HCT116 (cell line): ENCODE measurements around the gene SLC19A1. TPM values are rescaled to one million over a fixed set of nuclear protein-coding genes. Genes with fewer than 3 reads are reported as not detected.

ENCODE experiments used
- ATAC-seq: fragments of 200-7000 bp; cut with Tn5 transposase; 2 replicates; pipeline ENCODE4 v1.9.1; 2020; ENCODE audit warnings: mild to moderate bottlenecking, moderate library complexity
- BruUV-seq: library from RNA; stranded (reverse); fragments of 400-500 nt; replicated peaks from 2 replicates; lab custom pipeline; 2021; lab: Mats Ljungman, UMichigan
- CTCF ChIA-PET: fragments of 300-600 bp; sonication (Branson Sonifier 250); formaldehyde crosslinking; loops from one replicate; lab custom pipeline; 2021; ENCODE audit warnings: antibody characterized with exemption; lab: Charles Lee
- POLR2A ChIA-PET: fragments of 300-600, 350-600 bp; sonication (Branson Sonifier 250); formaldehyde crosslinking; loops from one replicate; lab custom pipeline; 2021; ENCODE audit warnings: antibody characterized with exemption; lab: Charles Lee
- RAD21 ChIA-PET, 2 experiments: fragments of 300-600 bp; sonication (Branson Sonifier 250); formaldehyde crosslinking; loops; one replicate each; lab custom pipeline; 2023; ENCODE audit warnings: low total read pairs in 2 of 2; ENCODE audit not compliant: uncharacterized antibody in 2 of 2, unreplicated experiment in 2 of 2, low non-redundant PET in 1 of 2; lab: Charles Lee
- DNase-seq: peaks from one replicate; pipeline ENCODE4 v3.0.0-alpha.2; 2010; ENCODE audit warnings: low read depth, low spot score
- H2AFZ ChIP-seq: fragments of 200-600 bp; shearing (Covaris generic), sonication (generic); 2 replicates; pipeline ENCODE4 v1.6.1; 2017; ENCODE audit warnings: low read depth, mixed run types, mixed read lengths, antibody characterized with exemption, low read length; ENCODE audit not compliant: poor library complexity, severe bottlenecking
- H3K27ac ChIP-seq: 2 replicates; pipeline ENCODE4 v1.5.1; 2012; ENCODE audit warnings: low read depth, low read length
- H3K27me3 ChIP-seq: fragments of 200-600 bp; sonication (generic); 2 replicates; pipeline ENCODE4 v1.6.1; 2016; ENCODE audit warnings: mixed run types, low read length, mixed read lengths; ENCODE audit not compliant: insufficient read depth
- H3K36me3 ChIP-seq, 2 experiments: fragments of 200-500 bp in 1 of 2; fragments of 200-600 bp in 1 of 2; sonication (Bioruptor generic) in 1 of 2; sonication (generic) in 1 of 2; 2 replicates each; pipeline versions ENCODE4 v1.5.1 to v1.6.1; 2014 to 2016; ENCODE audit warnings: low read length in 2 of 2, inconsistent platforms in 1 of 2, mixed read lengths in 1 of 2, mixed run types in 1 of 2; ENCODE audit not compliant: insufficient read depth in 2 of 2, control insufficient read depth in 1 of 2
- H3K4me1 ChIP-seq, 2 experiments: fragments of 200-600 bp in 1 of 2; sonication (generic) in 1 of 2; 2 replicates each; pipeline versions ENCODE4 v1.5.1 to v1.6.1; 2012 to 2017; ENCODE audit warnings: low read length in 2 of 2, inconsistent platforms in 1 of 2, mild to moderate bottlenecking in 1 of 2, mixed read lengths in 1 of 2, mixed run types in 1 of 2, moderate library complexity in 1 of 2; ENCODE audit not compliant: insufficient read depth in 2 of 2, control insufficient read depth in 1 of 2
- H3K4me2 ChIP-seq: fragments of 200-600 bp; sonication (generic); 2 replicates; pipeline ENCODE4 v1.6.1; 2017; ENCODE audit warnings: mixed run types, low read length, mixed read lengths
- H3K4me3 ChIP-seq, 2 experiments: fragments of 200-600 bp in 1 of 2; sonication (generic) in 1 of 2; replicated peaks in 1 of 2; 2 replicates each; pipeline ENCODE4 v1.5.1; 2011 to 2016; ENCODE audit warnings: low read length in 2 of 2, control low read depth in 1 of 2, low read depth in 1 of 2, mild to moderate bottlenecking in 1 of 2, mixed read lengths in 1 of 2, mixed run types in 1 of 2
- H3K79me2 ChIP-seq: fragments of 200-600 bp; sonication (generic); 2 replicates; pipeline ENCODE4 v1.6.1; 2017; ENCODE audit warnings: mild to moderate bottlenecking, mixed run types, low read length, moderate library complexity, mixed read lengths; ENCODE audit not compliant: insufficient read depth
- H3K9ac ChIP-seq: fragments of 200-600 bp; sonication (generic); 2 replicates; pipeline ENCODE4 v1.6.1; 2016; ENCODE audit warnings: low read length, mixed read lengths
- H3K9me2 ChIP-seq: fragments of 200-600 bp; sonication (generic), shearing (Covaris generic); 2 replicates; pipeline ENCODE4 v1.6.1; 2017; ENCODE audit warnings: mixed run types, mild to moderate bottlenecking, moderate library complexity; ENCODE audit not compliant: insufficient read depth
- H3K9me3 ChIP-seq, 2 experiments: fragments of 200-500 bp in 1 of 2; fragments of 200-600 bp in 1 of 2; sonication (Bioruptor generic) in 1 of 2; sonication (generic) in 1 of 2; 2 replicates each; pipeline ENCODE4 v1.6.1; 2014 to 2017; ENCODE audit warnings: low read length in 2 of 2, mixed read lengths in 2 of 2, inconsistent platforms in 1 of 2, low read depth in 1 of 2, mild to moderate bottlenecking in 1 of 2, mixed run types in 1 of 2, moderate library complexity in 1 of 2; ENCODE audit not compliant: control insufficient read depth in 1 of 2, insufficient read depth in 1 of 2
- H4K20me1 ChIP-seq: fragments of 200-600 bp; sonication (generic), shearing (Covaris generic); 2 replicates; pipeline ENCODE4 v1.6.1; 2017; ENCODE audit warnings: mixed run types, mild to moderate bottlenecking, moderate library complexity; ENCODE audit not compliant: insufficient read depth
- CBX3 ChIP-seq: IDR thresholded peaks from 2 replicates; pipeline ENCODE4 v1.6.1; 2012; ENCODE audit warnings: low read depth
- EGR1 ChIP-seq: IDR thresholded peaks from 2 replicates; pipeline ENCODE4 v1.6.1; 2012; ENCODE audit warnings: low read depth
- ELF1 ChIP-seq: IDR thresholded peaks from 2 replicates; pipeline ENCODE4 v1.6.1; 2012; ENCODE audit warnings: low read depth, borderline replicate concordance
- EZH2 ChIP-seq: fragments of 200-600 bp; sonication (generic); IDR thresholded peaks from 2 replicates; pipeline ENCODE4 v1.6.1; 2017; ENCODE audit warnings: antibody characterized with exemption, mixed run types
- RAD21 ChIP-seq: IDR thresholded peaks from 2 replicates; pipeline ENCODE4 v1.6.1; 2012; ENCODE audit warnings: low read depth, mild to moderate bottlenecking
- TCF7L2 ChIP-seq: IDR thresholded peaks from 2 replicates; pipeline ENCODE4 v1.7.0; 2011; ENCODE audit warnings: borderline replicate concordance, inconsistent platforms; ENCODE audit not compliant: insufficient read depth, insufficient read length; ENCODE audit errors: extremely low read depth
- YY1 ChIP-seq: IDR thresholded peaks from 2 replicates; pipeline ENCODE4 v1.6.1; 2011; ENCODE audit warnings: low read length, low read depth, moderate library complexity, mild to moderate bottlenecking; ENCODE audit not compliant: insufficient replicate concordance; ENCODE audit errors: extremely low read depth
- ZFX ChIP-seq: fragments of 450-650 bp; IDR thresholded peaks from 2 replicates; pipeline ENCODE4 v1.6.1; 2017
- intact Hi-C: fragments of 100-400 bp; cut with micrococcal nuclease; formaldehyde crosslinking; loops from 2 replicates; pipeline ENCODE4 v1.10.0; 2022
- total RNA-seq: library from RNA; stranded (reverse); gene quantifications from one replicate; pipeline ENCODE4 v1.2.1, GENCODE V29; 2021; ENCODE audit not compliant: unreplicated experiment
- TF ChIP-seq, protein P1 (sequence below): IDR thresholded peaks from 2 replicates; pipeline ENCODE4 v1.6.1; 2012

The SLC19A1 gene
- total RNA-seq, 1 experiment from 2014 or later = 50.2 TPM

DNA sequence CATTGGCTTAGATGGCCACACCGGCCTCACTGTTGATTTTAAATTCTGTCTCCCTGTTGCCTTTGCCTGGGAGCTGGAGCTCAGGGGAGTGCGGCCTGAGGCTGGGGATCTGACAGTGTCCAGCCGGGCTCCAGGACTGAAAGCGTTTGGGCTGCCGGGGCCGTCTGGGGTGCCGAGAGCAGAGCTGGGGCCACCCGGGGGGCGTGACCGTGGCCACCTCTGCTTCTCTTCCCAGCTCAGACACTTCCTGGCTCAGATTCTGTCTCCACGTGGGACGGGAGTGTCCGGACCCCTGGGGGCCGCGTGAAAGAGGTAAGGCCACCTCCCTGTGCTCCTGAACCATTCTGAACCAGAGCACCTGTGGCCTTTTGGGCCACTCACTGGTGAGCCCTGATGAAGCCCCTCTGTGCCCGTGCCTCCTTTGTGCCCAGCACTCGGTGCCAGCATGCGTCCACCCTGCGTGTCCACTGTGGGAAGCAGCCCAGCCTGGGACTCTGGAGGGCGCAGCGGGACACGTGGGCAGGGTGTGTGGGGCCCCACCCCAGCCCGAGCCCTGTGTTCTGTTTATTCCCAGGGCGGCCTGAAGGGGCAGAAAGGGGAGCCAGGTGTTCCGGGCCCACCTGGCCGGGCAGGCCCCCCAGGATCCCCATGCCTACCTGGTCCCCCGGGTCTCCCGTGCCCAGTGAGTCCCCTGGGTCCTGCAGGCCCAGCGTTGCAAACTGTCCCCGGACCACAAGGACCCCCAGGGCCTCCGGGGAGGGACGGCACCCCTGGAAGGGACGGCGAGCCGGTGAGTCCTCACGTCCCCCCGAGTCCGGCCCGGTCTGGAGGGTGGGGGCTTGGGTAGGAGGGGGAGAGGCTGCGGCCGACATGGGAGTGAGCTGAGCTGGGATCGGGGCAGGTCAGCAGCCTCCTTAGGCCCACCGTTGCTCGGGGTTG lies 64.8 kb downstream of the SLC19A1 start:
- H3K27me3 ChIP-seq = no peaks in the 10 kb centered on the region
- no peaks in the 10 kb centered on the region for H3K9me2 ChIP-seq
- no peak for DNase-seq
- no peak overlapping the region for H3K4me3 ChIP-seq
- no TSS peak for BruUV-seq
- no peaks in the 10 kb centered on the region for H3K79me2 ChIP-seq
- no peak overlapping the region for H3K9ac ChIP-seq
- H3K4me2 ChIP-seq = no peak overlapping the region
- H3K27ac ChIP-seq = no peak overlapping the region
- CTCF ChIA-PET = no interaction called here
- TF ChIP-seq, protein P1, sequence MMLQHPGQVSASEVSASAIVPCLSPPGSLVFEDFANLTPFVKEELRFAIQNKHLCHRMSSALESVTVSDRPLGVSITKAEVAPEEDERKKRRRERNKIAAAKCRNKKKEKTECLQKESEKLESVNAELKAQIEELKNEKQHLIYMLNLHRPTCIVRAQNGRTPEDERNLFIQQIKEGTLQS = no peak
- TF ChIP-seq ELF1 (no peak), RAD21 (no peak), YY1 (no peak), TCF7L2 (no peak), EGR1 (no peak), EZH2 (no peak), ZFX (no peak), CBX3 (no peak)
- peaks cover 0 to 19% of the 10 kb centered on the region in 2 experiments; a peak in 1 of 4 replicates for H3K36me3 ChIP-seq
- peak; percentile 23; the same call in 1 of the 2 replicates for ATAC-seq
- no peaks in the 10 kb centered on the region for H3K4me1 ChIP-seq
- no peak overlapping the region for H2AFZ ChIP-seq
- RAD21 ChIA-PET = no interaction called here
- intact Hi-C loops = loop anchor here (10.0 kb wide), 1 partner anchor 347 kb away; no protein-coding TSS in a partner anchor
- POLR2A ChIA-PET = no interaction called here
- no peaks in the 10 kb centered on the region for H4K20me1 ChIP-seq
- H3K9me3 ChIP-seq = no peaks in the 10 kb centered on the region
